Activated T-helper 2 cell treated with anti-CD3 and anti-CD28 coated beads, Interferon-gamma antibody, Interleukin-2, Interleukin-4, amounts not matched to agents 10 μg/mL and 5 μg/mL and 100 μg/mL, durations not matched to agents 14 hours and 24 hours and 36 hours (primary cell): ENCODE results near the gene TDG. TPM values are rescaled to one million over a fixed set of nuclear protein-coding genes. Genes with fewer than 3 reads are reported as not detected.
"Not testable (repeated sequence)": the region's sequence is repeated elsewhere in the genome, so short reads cannot be mapped to it uniquely, and the experiment has no call there.

Experiments used
- DNase-seq: peaks from one replicate; pipeline ENCODE4 v3.0.0; 2021; ENCODE audit warnings: low spot score
- H3K27ac Mint-ChIP-seq: one replicate; pipeline ENCODE4 v1.8.0; 2021; ENCODE audit warnings: mixed read lengths
- H3K27me3 Mint-ChIP-seq: one replicate; pipeline ENCODE4 v1.8.0; 2021; ENCODE audit warnings: low read depth, mixed read lengths
- H3K36me3 Mint-ChIP-seq: one replicate; pipeline ENCODE4 v1.8.0; 2021; ENCODE audit warnings: low read depth, mixed read lengths
- H3K4me1 Mint-ChIP-seq: one replicate; pipeline ENCODE4 v1.8.0; 2021; ENCODE audit warnings: low read depth, mixed read lengths
- H3K4me3 Mint-ChIP-seq: one replicate; pipeline ENCODE4 v1.8.0; 2021; ENCODE audit warnings: low read depth, mild to moderate bottlenecking, moderate library complexity, mixed read lengths
- H3K9me3 Mint-ChIP-seq: one replicate; pipeline ENCODE4 v1.8.0; 2021; ENCODE audit warnings: mixed read lengths
- intact Hi-C: fragments of 100-400 bp; cut with micrococcal nuclease; formaldehyde crosslinking; loops from one replicate; pipeline ENCODE4 v1.15.1; 2023
- total RNA-seq: library from RNA; stranded (reverse); gene quantifications from 2 replicates; pipeline ENCODE4 v1.2.3, GENCODE V29; 2022

Gene TDG
- total RNA-seq, 1 donor from 2014 or later: 77.3 TPM

- peaks cover 37% of the 10 kb centered on the region for H3K27me3 Mint-ChIP-seq
- no peak for DNase-seq
- H3K9me3 Mint-ChIP-seq: no peaks in the 10 kb centered on the region
- no peak overlapping the region for H3K4me3 Mint-ChIP-seq
- intact Hi-C loops: no loop called here
- H3K4me1 Mint-ChIP-seq: no peaks in the 10 kb centered on the region
- H3K36me3 Mint-ChIP-seq: no peaks in the 10 kb centered on the region
- no peak overlapping the region for H3K27ac Mint-ChIP-seq
Observed at GRCh38 chr12:104006929-104007328, 41.3 kb downstream of the TDG start.

- Mint-ChIP-seq H3K9me3 (no peaks in the 10 kb centered on the region), H3K4me1 (no peaks in the 10 kb centered on the region), H3K27ac (no peak overlapping the region), H3K36me3 (no peaks in the 10 kb centered on the region), H3K27me3 (peaks cover 26% of the 10 kb centered on the region), H3K4me3 (no peak overlapping the region)
- no peak for DNase-seq
- intact Hi-C loops: no loop called here
Observed at GRCh38 chr12:104010121-104010520, 44.4 kb downstream of the TDG start.

GRCh38 chr12:104010606-104011169 lies 45.0 kb downstream of the TDG start:
- H3K27me3 Mint-ChIP-seq: peaks cover 21% of the 10 kb centered on the region
- intact Hi-C loops: no loop called here
- H3K27ac Mint-ChIP-seq: no peak overlapping the region
- no peaks in the 10 kb centered on the region for H3K36me3 Mint-ChIP-seq
- H3K9me3 Mint-ChIP-seq: no peaks in the 10 kb centered on the region
- H3K4me1 Mint-ChIP-seq: no peaks in the 10 kb centered on the region
- H3K4me3 Mint-ChIP-seq: no peak overlapping the region
- no peak for DNase-seq

- Mint-ChIP-seq H3K27ac (no peak overlapping the region), H3K4me3 (no peak overlapping the region), H3K27me3 (peaks cover 18% of the 10 kb centered on the region), H3K36me3 (no peaks in the 10 kb centered on the region), H3K4me1 (no peaks in the 10 kb centered on the region), H3K9me3 (no peaks in the 10 kb centered on the region)
- DNase-seq: no peak
- intact Hi-C loops: no loop called here
Observed at GRCh38 chr12:104011253-104011652, 45.6 kb downstream of the TDG start.

- Mint-ChIP-seq H3K9me3 (no peaks in the 10 kb centered on the region), H3K4me1 (no peaks in the 10 kb centered on the region), H3K4me3 (no peak overlapping the region), H3K36me3 (no peaks in the 10 kb centered on the region), H3K27ac (no peak overlapping the region), H3K27me3 (peaks cover 14% of the 10 kb centered on the region)
- intact Hi-C loops: no loop called here
- DNase-seq: no peak
Observed at GRCh38 chr12:104012331-104012730, 46.7 kb downstream of the TDG start.

- DNase-seq, H3K4me3 Mint-ChIP-seq, H3K9me3 Mint-ChIP-seq, intact Hi-C loops, H3K27ac Mint-ChIP-seq, H3K36me3 Mint-ChIP-seq, H3K4me1 Mint-ChIP-seq: not testable (repeated sequence)
- H3K27me3 Mint-ChIP-seq: peaks cover 14% of the 10 kb centered on the region
Observed at GRCh38 chr12:104021862-104022261, 56.2 kb downstream of the TDG start.

- no peak overlapping the region for H3K4me3 Mint-ChIP-seq
- H3K4me1 Mint-ChIP-seq: no peaks in the 10 kb centered on the region
- no peak overlapping the region for H3K27ac Mint-ChIP-seq
- DNase-seq: no peak
- H3K36me3 Mint-ChIP-seq: no peaks in the 10 kb centered on the region
- intact Hi-C loops: no loop called here
- peaks cover 19% of the 10 kb centered on the region for H3K27me3 Mint-ChIP-seq
- no peaks in the 10 kb centered on the region for H3K9me3 Mint-ChIP-seq
Observed at GRCh38 chr12:104022786-104023185, 57.1 kb downstream of the TDG start.

- intact Hi-C loops: no loop called here
- Mint-ChIP-seq H3K9me3 (no peaks in the 10 kb centered on the region), H3K27me3 (peaks cover 20% of the 10 kb centered on the region), H3K36me3 (no peaks in the 10 kb centered on the region), H3K27ac (no peak overlapping the region), H3K4me3 (no peak overlapping the region), H3K4me1 (no peaks in the 10 kb centered on the region)
- DNase-seq: no peak
Observed at GRCh38 chr12:104023710-104024109, 58.0 kb downstream of the TDG start.

GRCh38 chr12:104024348-104024747 lies 58.7 kb downstream of the TDG start:
- no peak overlapping the region for H3K27ac Mint-ChIP-seq
- intact Hi-C loops: no loop called here
- H3K4me1 Mint-ChIP-seq: no peaks in the 10 kb centered on the region
- H3K27me3 Mint-ChIP-seq: peaks cover 22% of the 10 kb centered on the region
- H3K36me3 Mint-ChIP-seq: no peaks in the 10 kb centered on the region
- H3K9me3 Mint-ChIP-seq: no peaks in the 10 kb centered on the region
- DNase-seq: no peak
- no peak overlapping the region for H3K4me3 Mint-ChIP-seq

GRCh38 chr12:104025771-104026170 lies 60.1 kb downstream of the TDG start:
- no peak for DNase-seq
- intact Hi-C loops: no loop called here
- no peak overlapping the region for H3K27ac Mint-ChIP-seq
- no peaks in the 10 kb centered on the region for H3K9me3 Mint-ChIP-seq
- no peak overlapping the region for H3K4me3 Mint-ChIP-seq
- H3K4me1 Mint-ChIP-seq: no peaks in the 10 kb centered on the region
- no peaks in the 10 kb centered on the region for H3K36me3 Mint-ChIP-seq
- H3K27me3 Mint-ChIP-seq: peaks cover 21% of the 10 kb centered on the region

GRCh38 chr12:104026841-104027599 lies 61.3 kb downstream of the TDG start:
- Mint-ChIP-seq H3K36me3 (no peaks in the 10 kb centered on the region), H3K27ac (no peak overlapping the region), H3K9me3 (no peaks in the 10 kb centered on the region), H3K27me3 (peaks cover 20% of the 10 kb centered on the region), H3K4me3 (no peak overlapping the region), H3K4me1 (no peaks in the 10 kb centered on the region)
- no peak for DNase-seq
- intact Hi-C loops: no loop called here

GRCh38 chr12:104030596-104030995 lies 64.9 kb downstream of the TDG start:
- DNase-seq, H3K4me3 Mint-ChIP-seq, H3K4me1 Mint-ChIP-seq, H3K36me3 Mint-ChIP-seq, H3K27ac Mint-ChIP-seq, H3K9me3 Mint-ChIP-seq, intact Hi-C loops: not testable (repeated sequence)
- peaks cover 25% of the 10 kb centered on the region for H3K27me3 Mint-ChIP-seq

- intact Hi-C loops, H3K9me3 Mint-ChIP-seq, H3K4me1 Mint-ChIP-seq, DNase-seq, H3K27ac Mint-ChIP-seq, H3K4me3 Mint-ChIP-seq, H3K36me3 Mint-ChIP-seq: not testable (repeated sequence)
- peaks cover 24% of the 10 kb centered on the region for H3K27me3 Mint-ChIP-seq
Observed at GRCh38 chr12:104036143-104036542, 70.5 kb downstream of the TDG start.
